ENCODE measurements around the gene CENPS. TPM values are rescaled to one million over a fixed set of nuclear protein-coding genes. Genes with fewer than 3 reads are reported as not detected.
A peak's percentile ranks its signal among the peaks of the same experiment; 100 is the strongest.

CENPS gene
- total RNA-seq: 10 to 100 TPM; 23.1 to 30.8 TPM
- 22.5 TPM for polyA plus RNA-seq (2013, experiment 1 of 2)
- 25.0 TPM for polyA plus RNA-seq (2013, experiment 2 of 2)
- long read RNA-seq, experiment 1, partial matches to known transcripts: 0 of 7 reads
- long read RNA-seq, experiment 1, other reads (novel, unspliced or antisense): 2 of 7 reads
- long read RNA-seq, experiment 2, transcript CENPS-204 (5 exons, 914 nt): major isoform, 27 of 39 reads
- long read RNA-seq, experiment 2, partial matches to known transcripts: 3 of 39 reads
- long read RNA-seq, experiment 2, other reads (novel, unspliced or antisense): 5 of 39 reads
- long read RNA-seq, experiment 3, transcript CENPS-204 (5 exons, 914 nt): major isoform, 21 of 23 reads
- long read RNA-seq, experiment 3, partial matches to known transcripts: 0 of 23 reads
- long read RNA-seq, experiment 3, other reads (novel, unspliced or antisense): 0 of 23 reads
- long read RNA-seq, experiment 4, transcript CENPS-204 (5 exons, 914 nt): major isoform, 48 of 56 reads
- long read RNA-seq, experiment 4, transcript CENPS-201 (5 exons, 896 nt): minor isoform, 5 of 56 reads
- long read RNA-seq, experiment 4, partial matches to known transcripts: 0 of 56 reads
- long read RNA-seq, experiment 4, other reads (novel, unspliced or antisense): 2 of 56 reads

- Histone ChIP-seq H3K36me3 (ENCODE audit: control insufficient read depth, insufficient read depth, low read length) (no peaks in the 10 kb centered on the region), H3K27ac (ENCODE audit: low read depth, low read length) (peak within 1 kb of the TSS; percentile 95), H3K4me3 (ENCODE audit: low read length) (peak within 1 kb of the TSS; percentile 95), H3K4me1 (ENCODE audit: control insufficient read depth, insufficient read depth, low read length) (no peaks in the 10 kb centered on the region), H3K9ac (ENCODE audit: extremely low read depth, low read length, poor library complexity, severe bottlenecking) (peak within 1 kb of the TSS; percentile 82), H3K9me3 (ENCODE audit: control insufficient read depth, low read length) (no peaks in the 10 kb centered on the region), H3K27me3 (ENCODE audit: control insufficient read depth, insufficient read depth, low read length, poor library complexity, severe bottlenecking) (no peaks in the 10 kb centered on the region)
- Mint-ChIP-seq H3K36me3 (ENCODE audit: low read depth) (peaks cover 5% of the 10 kb centered on the region), H3K27ac (peak within 1 kb of the TSS; percentile 95), H3K4me1 (peaks cover 15% of the 10 kb centered on the region), H3K9me3 (no peaks in the 10 kb centered on the region), H3K27me3 (ENCODE audit: insufficient read depth) (peaks cover 2% of the 10 kb centered on the region), H3K4me3 (peak within 1 kb of the TSS; percentile 83)
- TF ChIP-seq CTCF (conservative IDR thresholded peaks at IDR 0.05): peak; percentile 98
- WGBS, 2 experiments (ENCODE audit: insufficient coverage in 1 of 2, insufficient read length in 1 of 2): 0 to 1% methylated on average over 44 to 95 of the region's 95 CpGs
- DNase-seq: peak; percentile 96
These were observed at the start of gene CENPS for GRCh38 chr1:10430216-10431069. CENPS (plus strand) TSS chr1:10430433; CDS start chr1:10430518, 85 bp downstream.

- Mint-ChIP-seq H3K36me3 (ENCODE audit: low read depth) (peaks cover 79% of the 10 kb centered on the region), H3K27ac (no peak overlapping the region), H3K4me1 (no peaks in the 10 kb centered on the region), H3K4me3 (no peak overlapping the region), H3K9me3 (no peaks in the 10 kb centered on the region), H3K27me3 (ENCODE audit: insufficient read depth) (no peaks in the 10 kb centered on the region)
- no peak for TF ChIP-seq CTCF (conservative IDR thresholded peaks at IDR 0.05)
- Histone ChIP-seq H3K4me3 (ENCODE audit: low read length) (no peak overlapping the region), H3K36me3 (ENCODE audit: control insufficient read depth, insufficient read depth, low read length) (peaks cover 45% of the 10 kb centered on the region), H3K4me1 (ENCODE audit: control insufficient read depth, insufficient read depth, low read length) (no peaks in the 10 kb centered on the region), H3K9ac (ENCODE audit: extremely low read depth, low read length, poor library complexity, severe bottlenecking) (no peak overlapping the region), H3K27me3 (ENCODE audit: control insufficient read depth, insufficient read depth, low read length, poor library complexity, severe bottlenecking) (no peaks in the 10 kb centered on the region), H3K27ac (ENCODE audit: low read depth, low read length) (no peak overlapping the region), H3K9me3 (ENCODE audit: control insufficient read depth, low read length) (no peaks in the 10 kb centered on the region)
- no peak for DNase-seq
- 95% methylated on average over 5 of the region's 5 CpGs for WGBS, 2 experiments (ENCODE audit: insufficient coverage in 1 of 2, insufficient read length in 1 of 2)
These were observed 49.5 kb upstream of the CENPS start for GRCh38 chr1:10380594-10381275.

- Mint-ChIP-seq H3K9me3 (no peaks in the 10 kb centered on the region), H3K4me3 (no peak overlapping the region), H3K27me3 (ENCODE audit: insufficient read depth) (no peaks in the 10 kb centered on the region), H3K4me1 (peaks cover 6% of the 10 kb centered on the region), H3K36me3 (ENCODE audit: low read depth) (peaks cover 57% of the 10 kb centered on the region), H3K27ac (no peak overlapping the region)
- 82 to 85% methylated on average over 2 to 4 of the region's 4 CpGs for WGBS, 2 experiments (ENCODE audit: insufficient coverage in 1 of 2, insufficient read length in 1 of 2)
- no peak overlapping the region for H3K27ac ChIP-seq (ENCODE audit: low read depth, low read length)
- H3K9me3 ChIP-seq (ENCODE audit: control insufficient read depth, low read length): no peaks in the 10 kb centered on the region
- H3K27me3 ChIP-seq (ENCODE audit: control insufficient read depth, insufficient read depth, low read length, poor library complexity, severe bottlenecking): no peaks in the 10 kb centered on the region
- no peak for TF ChIP-seq CTCF (conservative IDR thresholded peaks at IDR 0.05)
- DNase-seq: no peak
- H3K4me1 ChIP-seq (ENCODE audit: control insufficient read depth, insufficient read depth, low read length): no peaks in the 10 kb centered on the region
- peaks cover 24% of the 10 kb centered on the region for H3K36me3 ChIP-seq (ENCODE audit: control insufficient read depth, insufficient read depth, low read length)
- no peak overlapping the region for H3K4me3 ChIP-seq (ENCODE audit: low read length)
- no peak overlapping the region for H3K9ac ChIP-seq (ENCODE audit: extremely low read depth, low read length, poor library complexity, severe bottlenecking)
These were observed 46.6 kb upstream of the CENPS start for GRCh38 chr1:10383630-10384029.
